SH-SY5Y (cell line): Measurements from ENCODE around the gene KRT7.

Experiments
- GATA2 ChIP-seq: IDR thresholded peaks from 2 replicates; pipeline ENCODE4 v1.6.1; 2011; ENCODE audit warnings: mild to moderate bottlenecking, low read depth, low read length
- GATA3 ChIP-seq: IDR thresholded peaks from 2 replicates; pipeline ENCODE4 v1.6.1; 2011; ENCODE audit warnings: low read depth, mild to moderate bottlenecking, low read length, moderate library complexity

- no peak for TF ChIP-seq GATA3
- TF ChIP-seq GATA2: no peak
These were observed 3.5 kb downstream of the KRT7 start for GRCh38 chr12:52236386-52237050.
